Omental fat pad (tissue), 4 donors: ENCODE results near the gene APBB1IP. TPM values are rescaled to one million over a fixed set of nuclear protein-coding genes. Genes with fewer than 3 reads are reported as not detected.

Experiments
- ATAC-seq: fragments of 150-250 bp; one replicate; pipeline ENCODE4 v1.9.1; 2016; ENCODE audit warnings: mild to moderate bottlenecking, moderate library complexity; ENCODE audit not compliant: low FRiP score
- DNase-seq: peaks from one replicate; pipeline ENCODE4 v3.0.0-alpha.2; 2019; ENCODE audit warnings: low spot score
- total RNA-seq, 4 donors: library from RNA; depleted of rRNA; stranded (reverse); fragments of >200 nt; gene quantifications; one replicate each; pipeline ENCODE4 v1.1.0, GENCODE V29; 2016
- TF ChIP-seq, protein P1 (sequence below), 3 donors: fragments of 450-650 bp; IDR thresholded peaks; one replicate each; pipeline ENCODE4 v1.5.1; 2016 to 2017; ENCODE audit warnings: antibody characterized with exemption in 3 of 3, mild to moderate bottlenecking in 3 of 3, moderate library complexity in 2 of 3

Gene APBB1IP
- total RNA-seq, 4 donors from 2014 or later: 8.5 to 23.5 (median 20.5) TPM

DNA sequence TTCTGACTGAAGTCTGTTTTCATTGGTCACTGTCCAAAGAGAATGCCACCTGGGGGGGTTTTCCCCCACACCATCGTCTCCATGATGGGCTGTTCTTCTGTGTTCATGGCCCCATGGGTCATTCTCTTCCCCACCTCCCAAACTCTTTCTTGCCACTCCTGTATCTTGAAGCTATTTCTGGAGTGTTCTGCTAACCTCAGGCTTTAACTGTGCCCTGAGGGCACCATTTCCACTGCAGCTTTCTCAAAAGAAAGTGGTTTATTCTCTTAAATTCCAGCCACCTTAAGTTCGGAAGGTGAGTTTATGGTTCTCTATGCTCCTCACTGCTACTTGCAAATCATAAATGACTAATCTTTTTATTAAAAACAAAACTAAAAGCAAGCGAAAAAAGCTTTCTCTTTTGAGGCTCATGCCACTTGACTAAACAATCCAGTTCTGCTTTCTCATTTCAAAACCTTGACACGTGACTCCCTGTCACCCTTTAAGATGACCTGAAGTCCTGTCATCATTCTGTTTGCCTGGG, 7.4 kb upstream of the APBB1IP start:
- TF ChIP-seq, protein P1, sequence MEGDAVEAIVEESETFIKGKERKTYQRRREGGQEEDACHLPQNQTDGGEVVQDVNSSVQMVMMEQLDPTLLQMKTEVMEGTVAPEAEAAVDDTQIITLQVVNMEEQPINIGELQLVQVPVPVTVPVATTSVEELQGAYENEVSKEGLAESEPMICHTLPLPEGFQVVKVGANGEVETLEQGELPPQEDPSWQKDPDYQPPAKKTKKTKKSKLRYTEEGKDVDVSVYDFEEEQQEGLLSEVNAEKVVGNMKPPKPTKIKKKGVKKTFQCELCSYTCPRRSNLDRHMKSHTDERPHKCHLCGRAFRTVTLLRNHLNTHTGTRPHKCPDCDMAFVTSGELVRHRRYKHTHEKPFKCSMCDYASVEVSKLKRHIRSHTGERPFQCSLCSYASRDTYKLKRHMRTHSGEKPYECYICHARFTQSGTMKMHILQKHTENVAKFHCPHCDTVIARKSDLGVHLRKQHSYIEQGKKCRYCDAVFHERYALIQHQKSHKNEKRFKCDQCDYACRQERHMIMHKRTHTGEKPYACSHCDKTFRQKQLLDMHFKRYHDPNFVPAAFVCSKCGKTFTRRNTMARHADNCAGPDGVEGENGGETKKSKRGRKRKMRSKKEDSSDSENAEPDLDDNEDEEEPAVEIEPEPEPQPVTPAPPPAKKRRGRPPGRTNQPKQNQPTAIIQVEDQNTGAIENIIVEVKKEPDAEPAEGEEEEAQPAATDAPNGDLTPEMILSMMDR (IDR thresholded peaks at IDR 0.05): no peak
- DNase-seq: no peak
- no peak for ATAC-seq

DNA sequence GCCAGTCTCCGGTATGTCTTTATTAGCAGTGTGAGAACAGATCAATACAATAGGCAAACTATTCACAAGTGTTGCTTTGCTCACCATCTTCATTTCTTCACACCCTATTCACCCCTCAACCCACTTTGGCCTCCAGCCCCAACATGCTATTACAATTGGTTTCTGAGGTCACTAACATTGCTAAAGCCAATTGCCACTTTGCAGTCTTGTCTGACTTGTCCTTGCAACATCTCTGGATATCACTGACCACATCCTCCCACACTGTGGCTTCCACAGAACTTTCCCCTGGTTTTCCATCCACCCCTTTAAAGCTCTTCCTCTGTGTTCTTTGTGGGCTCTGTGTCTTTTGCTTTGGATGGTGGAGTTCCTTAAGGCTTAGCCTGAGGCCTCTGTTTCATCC, 5.2 kb upstream of the APBB1IP start:
- TF ChIP-seq, protein P1 (IDR thresholded peaks at IDR 0.05): no peak
- no peak for ATAC-seq
- DNase-seq: no peak

DNA sequence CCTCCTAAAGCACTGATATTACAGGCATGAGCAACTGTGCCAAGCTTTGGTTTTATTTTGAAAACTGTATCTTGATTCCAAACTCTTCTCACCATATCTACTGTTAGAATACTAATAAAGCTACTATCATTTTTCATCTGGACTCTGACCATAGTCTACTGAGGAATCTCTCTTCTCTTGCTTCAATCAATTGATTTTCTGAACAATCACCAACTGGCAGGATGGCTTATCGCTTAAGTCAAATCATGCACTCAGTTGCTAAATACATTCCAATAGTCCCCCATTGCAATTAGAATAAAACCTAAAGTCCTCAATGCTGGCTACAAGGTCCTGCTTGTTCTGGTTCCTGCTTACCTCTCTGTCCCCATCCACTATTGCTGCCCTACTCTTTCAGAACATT, 2.3 kb upstream of the APBB1IP start:
- TF ChIP-seq, protein P1 (IDR thresholded peaks at IDR 0.05): no peak
- ATAC-seq: no peak
- DNase-seq: no peak

DNA sequence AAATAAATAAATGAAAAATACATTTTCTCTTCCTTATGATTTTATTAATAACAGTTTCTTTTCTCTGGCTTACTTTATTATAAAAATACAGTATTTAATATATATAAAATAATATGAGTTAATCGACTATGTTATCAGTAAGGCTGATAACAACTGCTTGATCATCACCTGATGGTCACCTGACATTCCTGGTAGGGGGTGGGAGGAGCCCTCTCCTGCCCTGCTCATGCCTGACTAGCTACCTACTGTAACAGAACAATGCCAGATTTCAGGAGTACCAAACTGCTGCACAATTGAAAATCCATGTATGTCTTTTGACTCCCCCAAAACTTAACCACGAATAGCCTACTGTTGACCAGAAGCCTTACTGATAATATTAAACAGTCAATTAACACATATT, 1.3 kb upstream of the APBB1IP start:
- TF ChIP-seq, protein P1 (IDR thresholded peaks at IDR 0.05): no peak
- no peak for ATAC-seq
- no peak for DNase-seq

DNA sequence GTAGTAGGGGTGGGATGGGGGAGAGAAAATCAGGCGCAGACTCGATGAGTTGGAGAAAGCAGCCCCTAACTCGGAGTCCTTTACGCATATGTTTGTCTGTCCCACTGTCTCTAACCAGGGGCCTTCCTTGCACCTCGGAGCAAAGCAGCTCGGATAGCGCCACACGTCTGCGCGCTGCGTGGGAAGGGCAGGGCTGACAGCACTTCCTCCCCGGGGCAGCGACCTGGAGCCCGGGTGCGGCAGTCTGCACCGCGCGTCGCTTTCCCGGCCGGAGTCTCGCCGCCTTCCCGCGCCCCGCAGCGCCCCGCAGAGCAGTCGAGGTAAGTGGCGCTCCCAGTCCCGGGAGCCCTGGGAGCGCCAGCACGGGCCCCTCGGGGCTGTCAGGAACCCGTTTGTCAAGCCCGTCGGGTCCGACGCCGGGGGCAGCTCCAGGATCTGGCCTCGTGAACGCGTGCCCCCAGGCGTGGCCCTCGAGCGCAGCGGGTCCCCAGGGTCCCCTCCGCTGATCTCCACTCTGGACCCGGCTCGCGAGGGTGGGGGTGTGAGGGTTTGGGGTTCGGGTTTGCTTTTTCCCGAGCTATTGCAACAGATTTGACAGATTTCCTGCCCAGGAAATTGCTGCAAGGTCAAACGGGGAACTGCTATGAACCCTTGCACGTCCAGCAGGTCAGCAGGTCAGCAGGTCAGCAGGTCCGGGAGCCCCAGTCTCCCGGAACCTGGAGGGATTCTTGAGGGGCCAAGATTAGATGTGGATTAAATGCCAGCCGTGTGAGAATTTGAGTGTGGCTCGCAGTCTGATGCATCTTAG, 597 bp downstream of the APBB1IP start:
- TF ChIP-seq, protein P1 (IDR thresholded peaks at IDR 0.05): no peak
- no peak for DNase-seq
- ATAC-seq: peak; percentile 42

- no peak for DNase-seq
- no peak for ATAC-seq
- TF ChIP-seq, protein P1 (IDR thresholded peaks at IDR 0.05): no peak
These were observed 1.4 kb downstream of the APBB1IP start for GRCh38 chr10:26439406-26440087.
